ENCODE measurements around the gene LSS.
"Not testable (repeated sequence)": the region's sequence is repeated elsewhere in the genome, so short reads cannot be mapped to it uniquely, and the experiment has no call there.

LSS gene

GRCh38 chr21:46205166-46205565 lies 23.4 kb downstream of the LSS start:
- no peak for DNase-seq

- no peak for DNase-seq
These were observed 25.4 kb downstream of the LSS start for GRCh38 chr21:46203203-46203600.

- DNase-seq, result no peak
These were observed 25.9 kb downstream of the LSS start for GRCh38 chr21:46202592-46203202.

DNA sequence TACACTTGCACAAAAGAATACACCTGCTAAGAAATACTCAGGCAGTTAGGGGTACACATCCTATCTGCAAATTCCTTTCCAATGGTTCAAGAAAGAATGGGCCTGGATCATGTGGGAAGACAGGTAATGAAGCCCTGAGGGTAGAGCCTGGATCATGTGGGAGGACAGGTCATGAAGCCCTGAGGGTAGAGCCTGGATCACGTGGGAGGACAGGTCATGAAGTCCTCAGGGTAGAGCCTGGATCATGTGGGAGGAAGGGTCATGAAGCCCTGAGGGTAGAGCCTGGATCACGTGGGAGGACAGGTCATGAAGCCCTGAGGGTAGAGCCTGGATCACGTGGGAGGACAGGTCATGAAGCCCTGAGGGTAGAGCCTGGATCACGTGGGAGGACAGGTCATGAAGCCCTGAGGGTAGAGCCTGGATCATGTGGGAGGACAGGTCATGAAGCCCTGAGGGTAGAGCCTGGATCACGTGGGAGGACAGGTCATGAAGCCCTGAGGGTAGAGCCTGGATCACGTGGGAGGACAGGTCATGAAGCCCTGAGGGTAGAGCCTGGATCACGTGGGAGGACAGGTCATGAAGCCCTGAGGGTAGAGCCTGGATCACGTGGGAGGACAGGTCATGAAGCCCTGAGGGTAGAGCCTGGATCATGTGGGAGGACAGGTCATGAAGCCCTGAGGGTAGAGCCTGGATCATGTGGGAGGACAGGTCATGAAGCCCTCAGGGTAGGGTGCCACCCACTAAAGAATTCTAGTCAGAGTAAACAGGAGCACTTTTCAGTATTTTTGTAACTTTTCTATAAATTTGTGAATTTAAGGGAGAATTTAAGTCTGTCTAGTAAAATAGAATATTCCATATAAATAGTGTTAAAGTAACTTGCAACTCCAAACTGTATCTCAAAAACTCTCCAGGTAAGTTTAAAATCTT lies 27.4 kb downstream of the LSS start:
- not testable (repeated sequence) for DNase-seq

DNA sequence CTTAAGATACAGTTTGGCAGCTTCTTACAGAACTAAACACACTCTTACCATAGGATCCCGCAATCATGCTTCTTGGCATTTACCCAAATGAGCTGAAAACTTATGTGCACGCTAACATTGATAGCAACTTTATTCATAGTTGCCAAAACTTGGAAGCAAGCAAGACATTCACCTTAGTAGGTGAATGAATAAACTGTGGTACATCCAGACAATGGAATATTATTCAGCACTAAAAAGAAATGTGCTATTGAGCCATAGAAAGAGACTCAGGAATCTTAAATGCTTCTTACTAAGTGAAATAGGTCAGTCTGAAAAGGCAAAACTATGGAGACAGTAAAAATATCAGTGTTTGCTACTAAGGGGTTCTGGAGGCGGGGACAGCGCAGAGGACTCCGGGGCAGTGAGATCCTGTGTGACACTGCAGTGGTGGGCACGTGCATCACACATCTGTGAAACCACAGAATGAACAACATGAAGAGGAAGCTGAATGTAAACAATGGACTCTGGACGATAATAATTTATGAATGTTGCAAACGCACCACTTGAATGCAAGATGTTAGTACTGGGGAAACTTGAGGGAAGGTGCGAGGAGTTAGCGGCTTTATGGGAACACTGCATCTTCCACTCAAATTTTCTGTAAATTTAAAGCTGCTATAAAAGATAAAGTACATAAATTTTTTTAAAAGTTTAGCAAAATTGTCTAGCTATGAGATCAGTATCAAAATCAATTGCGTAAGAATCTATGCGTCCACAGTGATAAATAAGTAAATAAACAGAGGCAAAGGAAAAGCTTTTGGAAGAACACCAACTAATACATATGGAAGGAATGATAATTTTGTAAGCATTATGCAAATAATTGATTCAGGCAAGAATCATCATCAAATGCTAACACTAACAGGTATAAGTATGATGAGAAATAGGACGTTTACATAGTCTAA lies 28.9 kb downstream of the LSS start:
- DNase-seq, result no peak

DNA sequence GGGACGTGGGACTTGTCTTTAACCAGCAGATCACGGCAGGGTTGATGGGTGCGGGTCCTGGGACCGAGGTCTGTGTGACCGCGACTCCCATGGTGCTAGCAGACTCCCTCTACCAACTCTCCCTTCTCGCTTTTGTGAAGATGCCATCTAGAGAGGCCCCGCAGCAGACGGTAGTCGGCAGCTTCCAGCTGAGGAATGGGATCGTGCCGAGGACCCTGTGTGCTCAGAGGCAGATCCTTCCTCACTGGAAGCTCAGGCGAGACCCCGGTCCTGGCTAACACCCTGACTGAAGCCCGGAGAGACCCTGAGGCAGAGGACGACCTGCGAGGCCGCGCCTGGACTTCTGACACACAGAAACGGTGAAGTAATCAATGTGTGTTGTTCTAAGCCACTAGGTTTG lies 31.8 kb downstream of the LSS start:
- DNase-seq, result no peak

DNA sequence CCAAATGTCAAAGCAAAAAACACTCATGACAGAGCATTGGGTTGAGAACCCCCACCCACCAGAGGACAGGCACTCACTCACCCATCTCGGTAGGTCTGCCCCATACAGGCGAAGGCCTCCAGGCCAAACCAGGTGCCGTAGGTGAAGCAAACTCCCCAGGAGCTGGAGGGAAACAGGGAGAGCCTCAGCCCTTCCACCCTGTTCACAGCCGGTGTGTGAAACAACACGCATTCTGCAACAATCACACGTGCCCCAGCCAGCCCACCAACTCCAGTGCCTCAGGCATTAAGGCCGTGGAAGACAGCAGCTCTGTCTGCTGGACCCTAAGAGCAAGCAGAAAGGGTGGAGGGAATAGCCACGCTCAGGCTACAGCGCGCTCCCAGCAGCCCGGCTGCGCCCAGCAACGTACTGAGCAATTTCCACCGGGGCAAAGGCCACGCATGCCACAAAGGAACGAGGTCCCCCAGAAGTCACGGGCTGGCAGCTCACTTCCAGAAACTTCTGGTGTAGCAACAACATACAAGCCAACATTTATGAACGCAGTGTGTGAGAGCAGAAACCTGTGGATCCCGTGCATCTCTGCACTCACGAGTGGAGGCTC lies 32.9 kb downstream of the LSS start:
- DNase-seq, result no peak

DNA sequence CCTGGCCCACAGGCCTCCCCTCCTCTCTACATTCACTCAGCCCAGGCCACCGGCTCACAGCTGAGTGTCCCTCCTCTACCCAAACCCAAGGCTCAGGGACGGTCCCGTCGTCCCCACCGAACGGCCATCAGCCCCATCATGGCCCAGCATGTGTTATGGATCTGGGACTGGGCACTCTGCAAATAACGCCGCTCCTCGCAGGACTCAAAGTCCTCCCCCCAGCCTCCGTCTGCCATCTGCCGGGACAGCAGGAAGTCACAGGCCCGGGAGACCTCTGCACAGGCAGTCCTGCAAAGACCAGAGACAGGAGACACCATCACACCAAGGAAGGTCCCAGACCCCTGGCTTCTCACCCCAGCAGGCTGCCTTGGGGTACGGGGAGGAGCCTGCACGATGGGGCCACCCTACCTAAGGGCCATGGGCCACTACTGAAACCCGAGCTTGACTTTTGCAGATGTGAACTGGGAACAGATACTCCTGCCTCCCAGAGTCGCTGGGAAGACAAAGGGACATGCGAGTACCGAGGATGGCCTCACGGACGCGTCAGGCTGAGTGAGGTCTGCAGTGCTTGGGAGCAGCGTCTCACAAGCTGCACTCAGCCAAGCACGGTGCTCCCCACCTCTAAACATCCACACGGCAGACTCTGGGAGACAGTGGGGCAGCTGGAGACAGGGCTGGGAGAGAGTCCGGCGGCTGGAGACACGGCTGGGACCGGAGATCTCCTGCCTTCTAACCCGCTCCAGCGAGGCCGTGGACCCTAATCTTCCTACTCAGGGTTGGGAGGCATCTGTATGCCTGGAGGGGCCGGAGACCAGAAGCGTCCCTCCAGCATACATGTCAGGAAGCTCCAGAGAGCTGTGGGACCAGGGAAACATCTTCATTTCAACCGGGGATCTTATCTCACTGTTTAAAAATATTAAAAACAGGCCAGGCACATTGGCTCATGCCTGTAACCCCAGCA lies 33.9 kb downstream of the LSS start:
- no peak for DNase-seq

DNA sequence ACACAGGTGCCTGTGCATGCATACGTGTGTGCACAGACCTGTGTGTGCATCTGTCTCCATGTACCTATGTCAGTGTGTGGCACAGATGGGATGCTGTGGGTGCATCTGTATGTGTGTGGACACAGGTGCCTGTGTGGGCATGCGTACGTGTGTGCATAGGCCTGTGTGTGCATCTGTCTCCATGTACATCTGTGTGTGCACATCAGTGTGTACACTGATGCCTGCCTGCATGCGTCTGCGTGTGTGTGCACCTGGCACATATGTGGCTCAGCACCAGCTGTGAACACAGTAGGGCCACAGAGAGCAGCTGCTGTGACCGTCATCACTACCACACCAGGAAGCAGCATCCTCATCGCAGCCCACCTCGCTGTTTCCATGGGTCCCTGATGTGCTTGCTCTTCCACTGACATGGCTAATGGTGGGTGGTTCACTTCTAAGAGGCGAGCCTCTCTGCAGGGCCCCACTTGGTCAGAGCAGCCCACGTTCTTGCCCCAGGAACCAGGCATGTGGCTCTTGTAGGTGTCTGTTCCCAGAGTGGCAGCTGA lies 34.7 kb downstream of the LSS start:
- no peak for DNase-seq

DNA sequence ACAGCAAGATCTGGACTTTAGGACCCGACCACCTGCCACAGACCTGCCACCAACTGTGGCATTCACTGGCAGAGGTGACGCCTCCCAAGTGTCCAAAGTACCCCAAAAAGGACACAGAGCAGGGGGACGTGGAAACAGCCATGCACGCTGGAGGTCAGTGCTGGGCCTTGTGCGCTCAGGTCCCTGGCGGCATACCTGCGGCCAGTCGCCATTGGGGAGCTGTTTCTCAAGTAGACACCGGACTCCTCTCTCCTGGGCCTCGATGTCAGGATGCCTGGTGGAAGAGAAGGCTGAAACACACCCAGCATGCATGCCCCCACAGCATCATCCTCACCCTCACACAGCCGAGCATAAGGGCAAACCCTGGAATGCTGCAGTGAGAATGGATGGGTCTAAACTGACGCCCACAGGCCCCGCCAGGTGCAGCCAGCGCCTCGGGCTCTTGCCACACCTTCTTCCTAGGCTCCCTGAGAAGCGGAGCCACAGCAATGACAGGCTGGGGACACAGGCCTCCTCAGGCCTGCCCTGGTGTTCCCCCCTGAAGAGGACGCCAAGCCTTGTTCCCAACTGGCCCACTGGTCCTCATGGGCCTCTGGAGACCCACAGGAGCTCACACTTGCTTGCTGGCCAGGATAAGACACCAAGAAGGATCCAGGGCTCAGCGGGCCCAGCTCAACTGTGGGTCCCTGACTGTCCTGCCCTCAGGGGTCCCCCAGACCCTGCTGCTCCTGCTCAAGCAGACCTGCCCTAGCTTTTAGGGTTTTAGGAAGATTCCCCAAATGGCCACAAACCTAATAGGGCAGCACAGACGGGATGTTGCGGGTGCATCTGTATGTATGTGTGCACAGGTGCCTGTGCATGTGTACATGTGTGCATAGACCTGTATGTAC lies 36.6 kb downstream of the LSS start:
- no peak for DNase-seq

DNA sequence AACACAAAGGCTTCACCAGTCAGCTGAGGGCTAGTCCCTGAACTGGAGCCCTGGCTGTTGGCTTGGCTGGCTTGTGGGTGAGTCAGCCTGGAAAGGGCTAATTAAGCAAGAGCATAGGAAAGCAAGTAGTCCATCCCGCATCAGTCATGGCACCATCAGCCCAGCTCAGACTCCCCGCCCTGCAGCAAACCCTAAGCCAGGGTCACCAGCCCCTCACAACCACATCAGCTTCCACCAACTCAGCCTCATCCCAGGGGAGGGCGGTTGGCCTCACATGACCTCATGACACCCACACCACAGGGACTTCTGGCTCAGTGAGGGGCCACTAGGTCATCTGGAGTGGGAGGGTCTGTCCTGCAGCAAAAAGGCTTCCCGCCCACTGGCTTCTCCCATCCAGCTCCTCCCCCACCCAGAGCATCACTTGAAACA lies 37.3 kb downstream of the LSS start:
- no peak for DNase-seq

DNA sequence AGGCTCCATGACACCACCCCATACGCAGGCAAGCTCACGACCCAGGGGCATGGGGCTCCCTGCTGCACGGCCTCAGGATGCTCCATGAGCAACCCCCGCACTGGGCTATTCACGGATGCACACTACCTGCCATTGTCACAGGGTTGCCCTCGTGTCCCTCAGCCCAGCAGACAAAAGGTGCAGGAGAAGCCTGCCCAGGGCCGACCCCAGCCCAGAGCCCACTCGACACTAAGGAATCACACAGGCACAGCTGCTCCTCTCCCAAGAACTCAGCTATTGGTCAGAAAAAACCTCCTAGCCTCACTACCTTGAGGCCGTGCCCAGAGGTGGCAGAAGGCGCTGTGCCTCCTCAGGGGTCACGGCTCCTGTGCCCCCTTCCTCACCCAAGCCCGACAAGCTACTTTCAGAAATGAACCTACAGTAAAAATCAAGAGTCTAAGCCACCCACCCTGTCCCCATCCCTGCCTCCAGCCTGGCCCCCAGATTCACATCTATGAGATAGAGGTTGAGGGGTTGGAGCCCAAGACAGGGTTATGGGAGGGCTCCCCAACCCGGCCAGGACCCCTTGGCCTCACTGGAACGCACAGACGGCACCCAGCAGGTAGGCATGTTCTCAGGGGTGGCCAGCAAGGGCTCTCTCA lies 38.0 kb downstream of the LSS start:
- no peak for DNase-seq

GRCh38 chr21:46189959-46190490 lies 38.5 kb downstream of the LSS start:
- DNase-seq, result no peak

- no peak for DNase-seq
These were observed 39.2 kb downstream of the LSS start for GRCh38 chr21:46189213-46189958.

- no peak for DNase-seq
These were observed 40.1 kb downstream of the LSS start for GRCh38 chr21:46188226-46189212.

GRCh38 chr21:46187814-46188213 lies 40.8 kb downstream of the LSS start:
- no peak for DNase-seq

GRCh38 chr21:46187261-46187660 lies 41.3 kb downstream of the LSS start:
- DNase-seq, result no peak
